Bronchial epithelial cell (primary cell): Measurements from ENCODE around the gene STMN3. TPM values are rescaled to one million over a fixed set of nuclear protein-coding genes. Genes with fewer than 3 reads are reported as not detected.
A peak's percentile ranks its signal among the peaks of the same experiment; 100 is the strongest.
"Not testable (repeated sequence)": the region's sequence is repeated elsewhere in the genome, so short reads cannot be mapped to it uniquely, and the experiment has no call there.

Experiments
- DNase-seq: peaks from one replicate; pipeline ENCODE4 v3.0.0-alpha.2; 2010; ENCODE audit warnings: low read depth
- FAIRE-seq: peaks from 2 replicates; lab custom pipeline; 2011; peaks lifted over from hg19 to GRCh38; lab: Jason Lieb, UNC
- H3K27me3 ChIP-seq: 2 replicates; pipeline ENCODE4 v1.5.1; 2011; ENCODE audit warnings: low read length; ENCODE audit not compliant: control insufficient read depth, insufficient read depth
- H3K36me3 ChIP-seq: 2 replicates; pipeline ENCODE4 v1.5.1; 2011; ENCODE audit warnings: low read length; ENCODE audit not compliant: control insufficient read depth, insufficient read depth
- H3K4me3 ChIP-seq: 2 replicates; pipeline ENCODE4 v1.5.1; 2011; ENCODE audit warnings: mild to moderate bottlenecking, low read depth, low read length, control low read depth
- CTCF ChIP-seq: IDR thresholded peaks from 2 replicates; pipeline ENCODE4 v1.5.1; 2011; ENCODE audit warnings: mild to moderate bottlenecking, moderate library complexity, low read length, control low read depth, inconsistent platforms; ENCODE audit not compliant: insufficient read depth, severe bottlenecking
- total RNA-seq: library from RNA; depleted of rRNA; stranded (reverse); fragments of >200 nt; gene quantifications from 2 replicates; pipeline ENCODE4 v1.2.1, GENCODE V29; 2014

Gene STMN3
- total RNA-seq, 1 donor from 2014 or later, result not detected

- Histone ChIP-seq H3K4me3 (no peak overlapping the region), H3K36me3 (peaks cover 5% of the 10 kb centered on the region), H3K27me3 (no peaks in the 10 kb centered on the region)
- FAIRE-seq (no peak), DNase-seq (no peak)
- no peak for TF ChIP-seq CTCF
Observed at GRCh38 chr20:63660622-63661021, 7.4 kb upstream of the STMN3 start.

- not testable (repeated sequence) for H3K36me3 ChIP-seq, FAIRE-seq, DNase-seq, H3K4me3 ChIP-seq, H3K27me3 ChIP-seq
Observed at GRCh38 chr20:63660174-63660573, 7.0 kb upstream of the STMN3 start.

- Histone ChIP-seq H3K27me3 (no peaks in the 10 kb centered on the region), H3K36me3 (peaks cover 5% of the 10 kb centered on the region), H3K4me3 (no peak overlapping the region)
- DNase-seq (no peak), FAIRE-seq (no peak)
- no peak for TF ChIP-seq CTCF
Observed at GRCh38 chr20:63659370-63659769, 6.1 kb upstream of the STMN3 start.

- TF ChIP-seq CTCF, result no peak
- no peak for FAIRE-seq
- peak overlapping the region; percentile 70 for H3K4me3 ChIP-seq
- peaks cover 4% of the 10 kb centered on the region for H3K36me3 ChIP-seq
- no peaks in the 10 kb centered on the region for H3K27me3 ChIP-seq
- DNase-seq, result no peak
Observed at GRCh38 chr20:63658749-63659187, 5.5 kb upstream of the STMN3 start.

GRCh38 chr20:63657937-63658748, 4.9 kb upstream of the STMN3 start, which contains the start of gene RTEL1:
TSS of gene RTEL1 (plus strand) at chr20:63658312. CDS start at chr20:63659403, 1,091 bp downstream.
- Histone ChIP-seq H3K4me3 (peak within 1 kb of the TSS; percentile 70), H3K36me3 (peaks cover 4% of the 10 kb centered on the region), H3K27me3 (no peaks in the 10 kb centered on the region)
- no peak for FAIRE-seq
- TF ChIP-seq CTCF, result no peak
- DNase-seq, result peak; percentile 75

- no peak for FAIRE-seq
- Histone ChIP-seq H3K4me3 (peak overlapping the region; percentile 70), H3K36me3 (peaks cover 2% of the 10 kb centered on the region), H3K27me3 (no peaks in the 10 kb centered on the region)
- DNase-seq, result no peak
- TF ChIP-seq CTCF, result no peak
Observed at GRCh38 chr20:63657260-63657936, 4.2 kb upstream of the STMN3 start.
